HG02588 (cell line): ENCODE results near the gene FBRSL1.

Experiments
- ATAC-seq: cut with Tn5 transposase; IDR thresholded peaks from one replicate; pipeline ENCODE4 v1.9.1; 2021; ENCODE audit warnings: mild to moderate bottlenecking, moderate library complexity; ENCODE audit not compliant: unreplicated experiment

Gene FBRSL1

DNA sequence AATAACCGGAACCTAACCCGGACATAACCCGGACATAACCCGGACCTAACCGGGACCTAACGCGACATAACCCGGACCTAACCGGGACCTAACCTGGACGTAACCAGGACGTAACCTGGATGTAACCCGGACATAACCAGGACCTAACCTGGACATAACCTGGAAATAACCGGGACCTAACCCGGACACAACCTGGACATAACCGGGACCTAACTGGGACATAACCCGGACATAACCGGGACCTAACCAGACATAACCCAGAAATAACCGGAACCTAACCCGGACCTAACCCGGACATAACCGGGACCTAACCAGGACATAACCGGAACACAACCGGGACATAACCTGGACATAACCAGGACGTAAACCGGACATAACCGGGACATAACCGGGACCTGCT lies 6.7 kb upstream of the FBRSL1 start:
- no peak for ATAC-seq

DNA sequence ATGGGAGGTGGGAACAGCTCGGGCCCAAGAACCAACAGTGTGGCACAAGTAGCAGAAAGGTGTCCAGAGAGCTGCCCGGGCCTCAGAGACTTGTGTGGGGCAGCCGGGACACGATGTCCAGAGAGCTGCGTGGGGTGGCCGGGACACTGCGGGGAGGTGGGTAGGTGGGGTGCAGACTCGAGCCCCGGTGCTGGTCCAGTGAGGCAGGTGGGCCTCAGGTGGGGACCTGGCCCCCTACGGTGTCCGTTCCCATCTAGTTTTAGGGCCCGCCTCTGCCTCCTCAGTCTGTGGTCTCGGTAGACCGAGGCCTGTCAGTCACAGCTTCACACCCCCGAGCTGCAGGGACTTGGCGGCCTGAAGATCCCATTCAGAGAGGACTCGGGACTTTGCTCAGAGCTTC lies 6.3 kb upstream of the FBRSL1 start:
- no peak for ATAC-seq

DNA sequence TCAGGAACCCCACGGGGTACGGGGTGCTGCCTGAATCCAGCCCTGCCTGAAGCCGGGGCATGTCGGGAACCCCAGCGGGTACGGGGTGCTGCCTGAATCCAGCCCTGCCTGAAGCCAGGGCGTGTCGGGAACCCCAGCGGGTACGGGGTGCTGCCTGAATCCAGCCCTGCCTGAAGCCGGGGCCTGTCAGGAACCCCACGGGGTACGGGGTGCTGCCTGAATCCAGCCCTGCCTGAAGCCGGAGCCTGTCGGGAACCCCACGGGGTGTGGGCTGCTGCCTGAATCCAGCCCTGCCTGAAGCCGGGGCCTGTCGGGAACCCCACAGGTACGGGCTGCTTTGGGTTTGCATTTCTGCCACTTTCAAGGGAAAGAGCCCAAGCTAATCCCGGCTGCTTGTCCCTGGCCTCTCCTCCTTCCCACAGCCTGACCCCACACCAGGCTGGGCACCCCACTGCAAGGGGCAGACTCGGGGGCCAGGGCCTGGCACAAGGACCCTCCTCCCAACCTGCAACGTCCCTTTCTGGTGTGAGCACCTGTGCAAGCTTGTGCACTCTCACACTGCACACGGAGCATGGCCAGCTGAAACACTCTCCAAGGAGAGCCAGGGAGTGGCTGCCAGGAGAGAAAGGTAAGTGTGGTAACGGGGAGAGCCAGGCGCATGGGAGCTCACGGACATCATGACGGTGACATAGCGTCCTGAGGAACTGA lies 5.6 kb upstream of the FBRSL1 start:
- ATAC-seq = no peak

DNA sequence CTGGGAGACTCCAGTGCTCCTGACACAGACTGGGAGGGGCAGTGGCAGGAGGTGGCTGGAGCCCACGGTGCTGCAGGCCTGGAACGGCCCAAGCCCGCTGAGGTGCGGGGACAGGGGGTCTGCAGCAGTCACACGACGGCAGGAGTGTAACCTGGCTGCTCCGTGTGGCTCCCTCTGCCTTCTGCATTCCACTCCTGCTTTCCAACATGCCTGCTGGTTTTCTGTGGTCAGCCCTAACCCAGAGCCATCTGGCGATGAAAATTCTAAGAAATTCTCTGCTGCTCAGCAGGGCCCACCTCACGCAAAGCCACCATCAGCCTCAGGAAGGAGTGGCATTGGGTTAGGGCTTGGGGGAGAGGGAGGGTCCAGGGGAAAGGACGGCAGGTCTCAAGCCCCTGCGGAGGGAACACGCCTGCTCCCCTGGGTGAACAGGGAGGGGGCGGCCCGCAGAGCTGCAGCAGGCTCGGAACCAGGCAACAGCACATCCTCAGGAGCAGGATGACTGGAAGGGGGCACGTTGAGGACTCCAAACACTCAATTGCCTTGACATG lies 5.0 kb upstream of the FBRSL1 start:
- ATAC-seq = no peak

DNA sequence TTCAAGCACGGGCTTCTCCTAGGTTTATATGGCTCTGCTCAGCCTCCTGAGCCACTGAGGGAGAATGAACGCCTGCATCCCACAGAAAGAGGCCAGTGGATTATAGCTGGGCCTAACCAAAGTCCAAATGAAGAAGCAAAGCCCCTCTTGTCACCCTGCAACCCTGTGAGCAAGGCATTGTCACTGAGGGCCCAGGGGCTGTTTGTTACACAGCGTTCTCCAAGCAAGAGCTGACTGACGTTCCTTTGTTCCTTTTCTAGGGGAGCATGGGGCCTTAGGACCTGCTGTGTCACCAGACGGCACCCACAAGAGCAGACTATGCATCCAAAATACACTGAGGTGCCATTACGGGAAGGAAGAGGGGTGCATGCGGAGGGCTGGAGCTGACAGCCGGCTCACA lies 4.3 kb upstream of the FBRSL1 start:
- ATAC-seq = no peak

DNA sequence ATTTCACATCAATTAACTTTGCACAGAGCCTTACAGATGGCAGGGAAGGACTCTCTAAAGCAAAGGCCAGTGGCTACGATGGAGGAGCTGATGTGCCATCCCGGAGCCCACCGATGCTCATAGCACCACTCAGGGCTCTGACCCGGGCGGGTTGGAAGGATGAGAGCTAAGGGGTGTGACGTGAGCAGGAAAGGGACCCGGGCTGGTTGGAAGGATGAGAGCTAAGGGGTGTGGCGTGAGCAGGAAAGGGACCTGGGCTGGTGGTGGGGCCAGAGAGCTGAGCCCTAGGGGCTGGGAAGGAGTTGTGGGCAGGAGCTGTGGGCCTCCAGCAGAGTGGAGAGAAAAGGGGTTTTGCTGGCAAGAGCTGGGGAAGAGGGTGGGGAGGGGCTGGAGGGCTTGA lies 3.8 kb upstream of the FBRSL1 start:
- ATAC-seq = no peak

DNA sequence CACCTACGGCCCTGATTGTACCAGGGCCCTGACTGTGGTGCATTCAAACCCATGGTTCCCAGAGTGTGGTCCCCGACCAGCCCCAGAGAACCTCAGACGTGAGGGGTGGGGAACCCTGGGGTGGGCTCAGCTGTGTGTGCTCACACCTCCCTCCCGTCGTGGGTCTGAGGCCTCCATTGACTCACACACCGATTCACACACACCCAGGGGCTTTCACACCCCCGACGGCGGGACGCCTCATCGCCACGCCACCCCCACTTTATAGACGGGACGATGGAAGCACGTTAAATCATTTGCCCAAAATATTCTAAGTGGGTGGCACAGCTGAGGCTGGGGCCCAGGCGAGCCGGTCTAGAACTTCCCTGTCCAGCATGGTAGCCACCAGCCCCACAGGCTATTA lies 3.4 kb upstream of the FBRSL1 start:
- no peak for ATAC-seq

DNA sequence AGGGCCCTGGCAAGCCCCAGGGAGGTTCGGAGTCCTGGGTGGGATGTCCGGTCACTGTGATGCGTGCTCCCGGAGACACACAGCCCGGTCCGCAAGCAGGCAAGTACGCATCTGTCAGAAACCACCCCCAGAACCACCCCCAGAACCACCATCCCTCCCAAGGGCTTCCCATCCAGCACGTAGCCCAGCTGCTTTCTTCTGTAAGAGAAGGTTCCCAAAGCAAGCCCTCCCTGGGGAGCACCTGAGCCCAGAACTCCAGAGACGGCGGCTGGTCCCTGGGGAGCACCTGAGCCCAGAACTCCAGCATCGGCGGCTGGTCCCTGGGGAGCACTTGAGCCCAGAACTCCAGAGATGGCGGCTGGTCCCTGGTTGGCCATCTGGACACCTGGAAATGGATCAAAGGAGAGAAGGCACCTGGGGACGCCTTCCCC lies 2.6 kb upstream of the FBRSL1 start:
- ATAC-seq = no peak

DNA sequence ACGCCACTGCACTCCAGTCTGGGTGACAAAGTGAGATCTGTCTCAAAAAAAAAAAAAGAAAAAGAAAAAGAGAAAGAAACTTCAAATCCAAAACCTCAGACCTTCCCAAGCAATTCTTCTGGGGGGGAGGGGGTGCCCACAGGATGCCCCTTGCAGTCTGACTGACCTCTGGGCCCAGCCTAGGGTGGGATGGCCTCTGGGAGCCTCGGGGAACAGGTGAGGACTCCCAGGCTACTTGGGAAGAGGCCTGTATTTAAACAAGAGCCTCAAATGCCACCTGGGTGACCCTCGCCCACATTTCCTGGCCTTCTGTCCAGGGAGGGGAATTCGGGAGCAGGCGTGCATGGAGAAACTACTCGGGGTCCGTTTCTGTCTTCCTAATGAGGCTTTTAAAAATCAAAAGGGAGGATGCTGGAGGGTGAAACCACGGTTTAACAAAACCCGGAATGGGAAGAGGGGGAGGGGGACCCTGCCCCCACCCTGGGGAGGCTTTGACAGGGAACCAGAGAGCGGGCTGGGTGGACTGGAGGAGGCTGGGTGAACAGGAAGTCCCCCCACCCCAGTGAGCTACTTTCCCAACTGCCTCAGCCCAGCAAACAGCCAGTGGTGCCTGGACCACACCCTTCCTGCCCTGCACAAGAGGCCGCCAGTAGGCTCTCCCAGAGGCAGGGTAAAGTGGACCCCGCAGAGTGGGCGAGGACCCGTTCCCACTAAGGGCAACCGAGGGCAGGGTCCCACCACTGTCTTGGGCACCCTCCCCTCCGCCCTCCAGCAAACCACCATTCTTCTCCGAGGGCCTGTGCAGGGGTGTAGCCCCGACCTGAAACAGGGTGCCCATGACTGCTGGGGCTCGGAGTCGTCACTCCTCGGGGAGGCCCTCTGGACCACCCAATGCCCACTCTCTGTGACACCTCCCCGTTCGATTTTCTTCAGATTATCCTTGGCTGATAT lies 1.5 kb upstream of the FBRSL1 start:
- ATAC-seq = no peak

DNA sequence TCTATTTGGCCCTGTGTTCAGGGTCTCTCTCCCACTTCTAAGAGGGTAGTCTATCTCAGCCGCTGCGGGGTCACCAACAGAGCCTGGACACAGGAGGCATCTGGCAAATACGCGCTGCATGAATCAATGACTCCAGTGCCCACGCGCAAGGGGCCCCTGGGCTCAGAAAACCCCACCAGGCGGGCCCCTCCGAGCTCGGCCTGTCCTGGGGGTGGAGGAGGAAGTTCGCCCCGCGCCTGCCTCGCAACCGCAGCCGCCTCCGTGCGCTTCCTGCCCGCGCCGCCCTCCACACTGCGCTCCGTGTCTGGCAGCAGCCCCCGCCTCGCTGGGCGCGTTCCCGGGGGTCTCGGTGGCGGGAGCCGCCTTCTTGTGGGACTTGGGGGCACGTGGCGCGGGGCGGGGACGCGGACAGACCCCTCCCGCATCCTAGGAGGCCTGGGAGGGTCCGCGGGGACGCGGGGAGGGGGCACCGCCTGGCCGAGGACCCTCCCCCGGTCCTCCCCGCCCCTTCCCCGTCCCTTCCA lies 811 bp upstream of the FBRSL1 start:
- peak; percentile 16 for ATAC-seq

DNA sequence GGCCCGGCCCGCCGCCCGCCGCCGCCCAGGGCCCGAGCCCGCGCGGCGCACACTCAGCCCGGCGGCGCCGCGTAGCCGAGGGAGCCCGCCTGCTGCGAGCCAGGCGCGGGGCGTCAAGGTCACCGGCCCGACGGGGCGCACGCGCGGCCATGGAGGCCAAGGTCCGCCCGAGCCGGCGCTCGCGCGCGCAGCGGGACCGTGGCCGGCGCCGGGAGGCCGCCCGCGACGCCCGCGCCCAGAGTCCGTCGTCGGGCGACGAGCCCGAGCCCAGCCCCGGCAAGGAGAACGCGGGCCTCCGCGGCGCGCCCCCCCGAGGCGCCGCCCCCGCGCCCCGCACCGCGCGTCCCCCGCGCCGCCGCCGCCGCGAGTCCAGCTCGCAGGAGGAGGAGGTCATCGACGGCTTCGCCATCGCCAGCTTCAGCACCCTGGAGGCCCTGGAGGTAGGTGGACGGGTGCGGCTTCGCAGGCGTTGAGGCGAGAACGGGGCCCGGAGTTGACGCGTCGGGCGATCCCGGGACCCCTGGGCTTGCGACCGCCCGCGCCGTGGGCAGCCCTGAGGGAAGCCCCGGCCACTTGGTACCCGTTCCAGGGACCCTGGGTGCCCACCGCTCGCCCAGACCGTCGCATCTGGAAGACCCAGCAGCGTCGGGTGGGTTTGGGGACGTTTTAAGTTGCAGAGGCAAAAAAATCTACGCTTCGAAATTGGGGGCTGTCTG lies 629 bp downstream of the FBRSL1 start:
- ATAC-seq = peak; percentile 8

DNA sequence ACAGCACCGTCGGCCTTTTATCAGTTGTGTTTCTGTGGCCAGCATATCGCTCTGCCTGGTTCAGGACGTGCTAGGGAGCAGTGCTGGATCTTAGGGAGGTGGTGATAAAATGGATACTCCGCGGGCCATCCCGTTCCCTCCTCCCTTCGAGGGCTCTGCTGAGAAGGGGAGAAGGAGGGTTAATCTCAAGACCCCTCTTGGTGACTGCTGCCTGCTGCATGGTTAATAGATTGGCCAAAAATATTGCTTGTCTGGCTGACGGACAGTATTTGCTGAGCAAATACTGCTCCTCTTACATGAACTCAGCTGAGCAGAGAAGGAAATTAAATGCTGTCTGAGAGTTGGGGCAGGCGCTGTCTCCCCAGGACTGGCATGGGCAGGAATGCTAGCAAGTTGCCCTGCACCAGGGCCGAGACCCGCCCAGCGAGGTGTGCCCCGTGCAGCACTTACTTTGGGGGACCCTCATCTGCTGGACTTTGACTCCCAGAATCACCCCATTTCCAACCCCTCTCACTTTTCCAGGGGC lies 1.2 kb downstream of the FBRSL1 start:
- ATAC-seq = no peak

DNA sequence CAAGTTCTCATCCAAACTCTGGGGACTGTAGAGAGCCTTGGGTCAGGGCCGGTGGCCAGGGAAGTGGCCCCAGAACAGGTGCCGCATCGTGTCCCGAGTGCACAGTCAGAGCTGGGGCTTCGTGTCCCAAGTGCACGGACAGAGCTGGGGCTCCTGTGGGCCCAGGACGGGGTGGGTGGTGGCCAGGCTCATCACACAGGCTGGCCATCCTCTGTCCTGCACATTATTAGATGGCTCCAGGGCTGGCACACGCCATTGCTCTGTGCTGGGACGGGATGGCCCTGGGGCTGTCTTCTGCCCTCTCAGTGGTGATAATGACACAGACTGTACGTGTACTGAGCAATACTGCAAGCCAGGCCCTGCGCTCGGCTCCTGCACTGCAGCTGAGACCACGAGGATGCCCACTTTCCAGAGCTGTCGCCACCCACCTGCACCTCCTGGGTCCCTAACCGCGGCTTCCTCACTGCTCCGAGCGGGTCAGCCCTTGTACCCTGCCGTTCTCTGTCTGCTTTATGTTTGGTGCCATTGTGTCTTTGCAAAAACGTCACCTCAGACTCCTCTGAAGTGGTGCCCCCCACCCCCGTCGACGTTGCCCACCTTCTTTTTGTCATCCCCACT lies 1.9 kb downstream of the FBRSL1 start:
- ATAC-seq = no peak

DNA sequence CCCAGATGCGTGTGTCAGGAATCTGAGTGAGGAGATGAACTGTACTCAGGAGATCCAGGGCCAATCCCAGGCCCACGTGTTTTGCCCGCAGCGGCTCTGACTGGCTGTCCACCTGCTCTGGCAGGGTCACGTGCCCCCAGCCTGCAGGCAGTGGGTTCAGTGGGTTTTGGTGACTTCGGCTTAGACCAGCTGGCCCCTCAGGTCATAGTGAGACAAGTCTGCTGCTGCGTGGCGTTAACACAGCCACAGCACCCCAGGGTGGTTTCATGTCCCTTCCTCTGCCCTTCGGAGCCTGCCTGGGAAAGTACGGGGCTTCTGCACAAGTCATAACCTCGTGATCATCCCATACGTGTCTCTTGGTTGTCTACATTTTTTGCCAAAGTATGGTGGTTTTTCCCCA lies 2.6 kb downstream of the FBRSL1 start:
- peak; percentile 20 for ATAC-seq

DNA sequence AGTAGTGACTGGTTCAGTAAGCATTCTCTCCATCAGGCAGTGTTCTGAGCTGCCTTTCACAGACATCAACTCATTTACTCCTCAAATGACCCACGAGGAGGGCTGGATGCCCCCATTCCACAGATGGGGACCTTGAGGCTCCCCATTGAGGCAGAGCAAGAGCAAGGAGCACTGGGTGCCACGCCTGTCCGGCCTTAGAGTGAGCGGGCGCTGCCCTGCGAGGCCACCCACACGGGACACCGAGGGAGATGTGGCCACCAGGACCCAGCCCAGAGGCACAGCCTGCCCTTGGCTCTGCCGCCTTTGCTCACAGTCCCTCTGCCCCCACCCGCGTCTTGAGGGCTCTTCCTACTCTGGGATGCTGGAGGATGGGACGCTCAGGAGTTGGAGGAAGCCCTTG lies 3.0 kb downstream of the FBRSL1 start:
- no peak for ATAC-seq

DNA sequence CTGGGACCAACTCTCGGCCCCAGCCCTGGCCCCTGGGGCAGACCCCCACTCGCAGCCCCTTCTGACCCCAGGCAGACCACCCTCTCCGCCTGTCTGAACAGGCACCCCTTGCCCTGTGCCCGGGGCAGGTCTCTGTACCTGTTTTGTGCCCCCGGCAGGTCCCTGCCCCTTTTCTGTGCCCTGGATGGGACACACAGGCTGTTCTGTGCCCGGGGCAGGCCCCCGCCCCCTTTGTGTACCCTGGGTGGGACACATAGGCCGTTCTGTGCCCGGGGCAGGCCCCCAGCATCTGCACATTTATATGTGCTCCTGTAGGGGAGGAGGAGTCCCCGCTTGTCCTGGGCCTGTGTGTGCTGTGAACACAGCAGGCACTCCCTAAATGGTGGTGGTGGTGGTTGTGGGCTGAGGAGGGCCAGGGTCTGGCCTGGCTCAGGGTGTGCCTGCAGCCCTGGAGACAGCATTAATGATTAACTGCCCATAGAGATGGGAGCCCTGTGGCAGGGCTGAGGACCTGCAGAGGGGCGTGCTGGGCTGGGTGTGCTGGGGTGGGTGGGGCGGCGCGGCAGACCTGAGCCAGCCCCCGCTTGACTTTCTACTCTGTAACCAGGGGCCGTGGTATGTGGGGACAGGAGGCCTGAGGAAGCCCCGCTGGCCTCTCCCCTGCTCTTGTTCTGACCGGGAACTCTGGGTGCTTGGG lies 3.7 kb downstream of the FBRSL1 start:
- ATAC-seq = no peak

DNA sequence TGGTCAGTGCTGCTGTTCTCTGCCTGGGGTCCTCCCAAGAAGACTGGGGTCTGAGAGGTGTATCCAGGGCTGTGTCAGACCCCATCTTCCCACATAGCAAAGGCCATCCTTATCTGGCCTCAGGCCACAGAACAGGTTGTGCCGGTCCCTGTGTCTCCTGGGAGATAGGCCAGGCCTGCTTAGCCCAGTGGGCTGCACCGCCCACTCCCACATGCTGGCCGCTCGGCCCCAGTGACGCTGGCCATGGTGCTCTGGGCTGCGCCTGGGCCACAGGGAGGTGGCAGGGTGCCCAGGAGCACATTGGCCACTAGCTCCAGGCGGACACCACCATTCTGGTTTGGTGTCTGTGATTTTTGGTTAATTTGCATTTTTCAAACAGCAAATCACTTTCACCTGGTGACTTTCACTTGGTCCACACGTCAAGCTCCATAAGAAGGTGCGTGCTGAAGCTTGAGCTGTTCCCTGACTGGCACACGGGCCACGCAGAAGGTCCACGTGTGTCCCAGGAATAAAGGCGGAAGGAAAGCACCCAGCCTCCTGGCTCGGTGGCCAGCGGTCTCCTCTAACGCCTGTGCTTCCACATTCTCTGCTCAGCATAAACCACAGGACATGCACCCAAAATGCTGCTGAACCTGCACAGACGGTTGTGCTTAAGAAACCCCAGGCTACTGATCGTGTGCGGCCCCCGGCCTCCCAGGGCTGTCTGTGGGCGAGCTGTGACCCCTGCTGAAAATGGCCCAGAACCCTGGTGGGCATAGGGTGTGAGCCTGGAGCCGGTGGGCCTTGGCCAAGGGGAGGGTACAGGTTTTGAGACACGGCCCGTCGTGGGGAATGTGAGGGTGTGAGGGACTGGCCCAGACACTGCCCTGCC lies 4.6 kb downstream of the FBRSL1 start:
- ATAC-seq = no peak

DNA sequence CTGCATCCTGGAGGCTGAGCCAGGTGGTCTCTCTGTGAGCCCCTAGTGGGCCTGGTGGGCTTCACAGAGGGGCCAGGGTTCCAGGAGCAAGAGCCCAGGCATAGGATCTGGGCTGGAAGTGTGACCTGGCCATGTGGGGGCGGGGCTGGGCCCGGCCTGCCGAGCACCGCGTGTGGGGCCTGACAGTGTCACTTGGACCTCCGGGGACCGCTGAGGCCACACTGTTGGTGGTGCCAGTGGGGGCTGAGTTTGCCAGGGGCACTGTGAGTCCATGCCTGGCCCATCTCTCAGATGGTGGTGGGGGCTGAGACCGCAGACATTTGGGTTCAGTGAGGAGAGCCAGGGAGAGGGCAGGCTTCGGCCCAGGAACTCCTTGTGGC lies 5.2 kb downstream of the FBRSL1 start:
- no peak for ATAC-seq
